K562 (cell line): ENCODE data around the gene ANKRD23. TPM values are rescaled to one million over a fixed set of nuclear protein-coding genes. Genes with fewer than 3 reads are reported as not detected.

Experiments used
- BRD4 ChIP-seq: fragments of 200-600 bp; sonication (generic); IDR thresholded peaks from 2 replicates; pipeline ENCODE4 v1.6.1; 2017; ENCODE audit warnings: inconsistent platforms
- CBX8 ChIP-seq: fragments of 200-600 bp; sonication (generic); IDR thresholded peaks from 2 replicates; pipeline ENCODE4 v1.6.1; 2012; ENCODE audit warnings: borderline replicate concordance, mixed run types, low read depth, mild to moderate bottlenecking, moderate library complexity, mixed read lengths, low read length, control low read depth, inconsistent platforms; ENCODE audit not compliant: poor library complexity, severe bottlenecking; ENCODE audit errors: extremely low read depth
- CEBPB ChIP-seq: fragments of 450-650 bp; IDR thresholded peaks from 2 replicates; pipeline ENCODE4 v1.6.1; 2016; ENCODE audit warnings: missing genetic modification characterization, missing compliant biosample characterization
- ETV1 ChIP-seq: fragments of 450-650 bp; conservative IDR thresholded peaks from 2 replicates; pipeline ENCODE4 v1.6.1; 2016; ENCODE audit warnings: missing genetic modification characterization, control low read depth, low read depth, missing compliant biosample characterization
- FOXK1 ChIP-seq: sonication (generic); formaldehyde crosslinking; IDR thresholded peaks from 2 replicates; pipeline ENCODE4 v1.8.0; 2022; ENCODE audit warnings: missing genetic modification reagents, mild to moderate bottlenecking, borderline replicate concordance
- HDAC1 ChIP-seq, 2 experiments: fragments of 450-650 bp; IDR thresholded peaks; 2 replicates each; pipeline ENCODE4 v1.6.1; 2016 to 2017; ENCODE audit warnings: inconsistent platforms in 1 of 2, mild to moderate bottlenecking in 1 of 2, moderate library complexity in 1 of 2
- KLF16 ChIP-seq: IDR thresholded peaks from 2 replicates; pipeline ENCODE4 v1.6.1; 2016; ENCODE audit warnings: antibody characterized with exemption
- MAZ ChIP-seq, 2 experiments: fragments of 450-650 bp in 1 of 2; sonication (generic) in 1 of 2; formaldehyde crosslinking; IDR thresholded peaks in 1 of 2; conservative IDR thresholded peaks in 1 of 2; 2 replicates each; pipeline versions ENCODE4 v1.4.0 to v1.5.0; 2020; ENCODE audit warnings: mild to moderate bottlenecking in 1 of 2, missing genetic modification reagents in 1 of 2
- MYNN ChIP-seq, 2 experiments: sonication (generic); formaldehyde crosslinking in 1 of 2; IDR thresholded peaks; 2 replicates each; pipeline versions ENCODE4 v1.5.0 to v1.6.1; 2016 to 2020; ENCODE audit warnings: antibody characterized with exemption in 1 of 2, missing genetic modification reagents in 1 of 2
- SAP30 ChIP-seq: fragments of 200-600 bp; sonication (generic); IDR thresholded peaks from 2 replicates; pipeline ENCODE4 v1.6.1; 2012; ENCODE audit warnings: borderline replicate concordance, low read depth, mild to moderate bottlenecking, moderate library complexity, low read length, control low read depth, inconsistent platforms; ENCODE audit not compliant: insufficient read depth, poor library complexity, severe bottlenecking
- TGIF2 ChIP-seq: sonication (generic); formaldehyde crosslinking; IDR thresholded peaks from 2 replicates; pipeline ENCODE4 v1.8.1; 2022; ENCODE audit warnings: mild to moderate bottlenecking, missing genetic modification reagents, moderate library complexity
- ZNF263 ChIP-seq: sonication (generic); formaldehyde crosslinking; IDR thresholded peaks from 2 replicates; pipeline ENCODE4 v1.8.0; 2022; ENCODE audit warnings: mild to moderate bottlenecking, missing genetic modification reagents, borderline replicate concordance
- polyA plus RNA-seq, 8 experiments: library from polyadenylated mRNA; depleted of rRNA in 4 of 8; stranded (reverse) in 5 of 8; unstranded in 3 of 8; fragments of >200 nt; fragmentation: Nextera tagmentation in 2 of 8; fragmentation: Illumina TruSeq in 1 of 8; extraction: Ambion mirVana in 2 of 8; extraction: Trizol in 1 of 8; gene quantifications; 2 replicates each; pipeline versions ENCODE4 v1.2.1 to v1.2.3, GENCODE V29; 2011 to 2014; ENCODE audit warnings: inconsistent platforms in 1 of 8, missing spikeins in 1 of 8
- total RNA-seq, 7 experiments: library from RNA; depleted of rRNA in 6 of 7; stranded (reverse); fragments of >200 nt in 6 of 7; fragmentation: Illumina TruSeq in 2 of 7; extraction: Trizol in 2 of 7; gene quantifications; 2 replicates each; pipeline versions ENCODE4 v1.2.1 to v1.2.3, GENCODE V29; 2011 to 2021; ENCODE audit warnings: low replicate concordance in 1 of 7
- TF ChIP-seq, protein P1 (sequence below): fragments of 250-450 bp; sonication (Bioruptor Pico); IDR thresholded peaks from 2 replicates; pipeline ENCODE4 v1.4.0; 2020; ENCODE audit warnings: mild to moderate bottlenecking
- TF ChIP-seq, protein P2 (sequence below), 2 experiments: fragments of 450-650 bp; conservative IDR thresholded peaks; 2 replicates each; pipeline ENCODE4 v1.6.1; 2017; ENCODE audit warnings: mild to moderate bottlenecking in 2 of 2, moderate library complexity in 2 of 2
- TF ChIP-seq, protein P3 (sequence below): sonication (generic); formaldehyde crosslinking; IDR thresholded peaks from 2 replicates; pipeline ENCODE4 v1.8.1; 2023; ENCODE audit warnings: mild to moderate bottlenecking, missing genetic modification reagents

Gene ANKRD23
- total and polyA plus RNA-seq, 9 of the 15 experiments (the other 6 are each of a cell fraction or from before 2014, with no cell fraction given), result 0.32 to 4.8 (median 2.8) TPM

DNA sequence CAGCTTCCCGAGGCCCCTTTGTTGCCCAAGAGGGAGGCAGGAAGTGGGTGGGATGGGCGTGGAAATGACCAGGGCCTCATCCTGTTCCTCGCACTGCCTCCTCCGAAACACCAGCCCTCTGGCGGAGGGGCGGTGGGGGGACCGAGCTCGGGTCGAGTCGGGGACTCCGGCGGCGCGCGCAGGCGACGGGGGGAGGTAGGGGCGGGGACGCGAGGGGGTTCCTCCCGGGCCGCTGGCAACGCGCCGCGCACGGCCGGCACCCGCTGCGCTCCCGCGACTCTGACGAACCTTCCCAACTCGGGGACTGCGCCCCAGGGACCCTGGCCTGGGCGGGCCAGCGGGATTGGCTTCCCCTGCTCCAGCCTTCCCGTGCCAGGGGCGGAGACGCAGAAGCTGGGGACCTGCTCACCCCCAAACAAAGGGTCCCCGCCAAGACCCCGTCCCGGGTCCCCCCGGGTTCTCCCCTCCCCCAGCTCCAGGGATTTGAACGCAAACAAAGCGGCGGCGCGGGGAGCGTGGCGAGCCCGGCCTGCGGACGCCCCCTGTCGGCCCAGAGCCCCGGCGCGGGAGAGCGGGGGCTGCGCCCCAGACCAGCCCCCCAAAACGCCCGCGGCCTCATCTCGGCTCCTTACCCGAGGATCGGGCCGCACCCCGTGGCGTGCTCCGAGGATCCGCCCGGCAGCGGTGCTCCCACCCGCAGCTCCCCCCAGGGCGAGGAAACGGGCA, 24.9 kb upstream of the ANKRD23 start (continued):
- TF ChIP-seq BRD4 (peak; percentile 91), ZNF263 (CRISPR knock-in tag) (peak; percentile 92), ETV1 (tag) (peak; percentile 64; the same call in 1 of the 2 replicates), KLF16 (peak; percentile 18; the same call in 1 of the 2 replicates), MYNN (IDR thresholded peaks at IDR 0.05) (peak; percentile 30; the same call in 1 of the 2 replicates), MYNN (CRISPR knock-in tag; IDR thresholded peaks at IDR 0.05) (no peak), CEBPB (tag) (peak; percentile 83; the same call in 1 of the 2 replicates), CBX8 (no peak), SAP30 (peak; percentile 19), HDAC1 (IDR thresholded peaks at IDR 0.05) (peak in 1 of 2 experiments; percentile 16; a peak in 1 of 4 replicates), MAZ (CRISPR knock-in tag; conservative IDR thresholded peaks at IDR 0.05 in 1 of 2, IDR thresholded peaks at IDR 0.05 in 1 of 2) (peak; percentile 75 to 91; a peak in 3 of 4 replicates), FOXK1 (CRISPR knock-in tag) (no peak), TGIF2 (CRISPR knock-in tag) (peak; percentile 70; the same call in 1 of the 2 replicates)
- TF ChIP-seq, protein P1, sequence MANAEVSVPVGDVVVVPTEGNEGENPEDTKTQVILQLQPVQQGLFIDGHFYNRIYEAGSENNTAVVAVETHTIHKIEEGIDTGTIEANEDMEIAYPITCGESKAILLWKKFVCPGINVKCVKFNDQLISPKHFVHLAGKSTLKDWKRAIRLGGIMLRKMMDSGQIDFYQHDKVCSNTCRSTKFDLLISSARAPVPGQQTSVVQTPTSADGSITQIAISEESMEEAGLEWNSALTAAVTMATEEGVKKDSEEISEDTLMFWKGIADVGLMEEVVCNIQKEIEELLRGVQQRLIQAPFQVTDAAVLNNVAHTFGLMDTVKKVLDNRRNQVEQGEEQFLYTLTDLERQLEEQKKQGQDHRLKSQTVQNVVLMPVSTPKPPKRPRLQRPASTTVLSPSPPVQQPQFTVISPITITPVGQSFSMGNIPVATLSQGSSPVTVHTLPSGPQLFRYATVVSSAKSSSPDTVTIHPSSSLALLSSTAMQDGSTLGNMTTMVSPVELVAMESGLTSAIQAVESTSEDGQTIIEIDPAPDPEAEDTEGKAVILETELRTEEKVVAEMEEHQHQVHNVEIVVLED, result peak; percentile 53
- TF ChIP-seq, protein P2, sequence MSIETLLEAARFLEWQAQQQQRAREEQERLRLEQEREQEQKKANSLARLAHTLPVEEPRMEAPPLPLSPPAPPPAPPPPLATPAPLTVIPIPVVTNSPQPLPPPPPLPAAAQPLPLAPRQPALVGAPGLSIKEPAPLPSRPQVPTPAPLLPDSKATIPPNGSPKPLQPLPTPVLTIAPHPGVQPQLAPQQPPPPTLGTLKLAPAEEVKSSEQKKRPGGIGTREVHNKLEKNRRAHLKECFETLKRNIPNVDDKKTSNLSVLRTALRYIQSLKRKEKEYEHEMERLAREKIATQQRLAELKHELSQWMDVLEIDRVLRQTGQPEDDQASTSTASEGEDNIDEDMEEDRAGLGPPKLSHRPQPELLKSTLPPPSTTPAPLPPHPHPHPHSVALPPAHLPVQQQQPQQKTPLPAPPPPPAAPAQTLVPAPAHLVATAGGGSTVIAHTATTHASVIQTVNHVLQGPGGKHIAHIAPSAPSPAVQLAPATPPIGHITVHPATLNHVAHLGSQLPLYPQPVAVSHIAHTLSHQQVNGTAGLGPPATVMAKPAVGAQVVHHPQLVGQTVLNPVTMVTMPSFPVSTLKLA (conservative IDR thresholded peaks at IDR 0.05), result peak; percentile 78 to 91
- TF ChIP-seq, protein P3, sequence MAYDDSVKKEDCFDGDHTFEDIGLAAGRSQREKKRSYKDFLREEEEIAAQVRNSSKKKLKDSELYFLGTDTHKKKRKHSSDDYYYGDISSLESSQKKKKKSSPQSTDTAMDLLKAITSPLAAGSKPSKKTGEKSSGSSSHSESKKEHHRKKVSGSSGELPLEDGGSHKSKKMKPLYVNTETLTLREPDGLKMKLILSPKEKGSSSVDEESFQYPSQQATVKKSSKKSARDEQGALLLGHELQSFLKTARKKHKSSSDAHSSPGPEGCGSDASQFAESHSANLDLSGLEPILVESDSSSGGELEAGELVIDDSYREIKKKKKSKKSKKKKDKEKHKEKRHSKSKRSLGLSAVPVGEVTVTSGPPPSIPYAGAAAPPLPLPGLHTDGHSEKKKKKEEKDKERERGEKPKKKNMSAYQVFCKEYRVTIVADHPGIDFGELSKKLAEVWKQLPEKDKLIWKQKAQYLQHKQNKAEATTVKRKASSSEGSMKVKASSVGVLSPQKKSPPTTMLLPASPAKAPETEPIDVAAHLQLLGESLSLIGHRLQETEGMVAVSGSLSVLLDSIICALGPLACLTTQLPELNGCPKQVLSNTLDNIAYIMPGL (CRISPR knock-in tag), result peak; percentile 90; the same call in 1 of the 2 replicates
